Fibroblast of lung (primary cell): ENCODE data around the gene LHX4.

Source experiments
- EZH2 ChIP-seq: IDR thresholded peaks from 2 replicates; pipeline ENCODE4 v1.5.1; 2012; ENCODE audit warnings: low read length, control low read depth, mild to moderate bottlenecking; ENCODE audit errors: missing control alignments
- TF ChIP-seq, protein P1 (sequence below), 2 donors: IDR thresholded peaks in 1 of 2; conservative IDR thresholded peaks in 1 of 2; 1 replicate in 1 of 2; 2 replicates in 1 of 2; pipeline ENCODE4 v1.5.1; 2011 to 2012; ENCODE audit warnings: low read length in 2 of 2, control low read depth in 1 of 2, inconsistent platforms in 1 of 2, low read depth in 1 of 2, mild to moderate bottlenecking in 1 of 2

DNA sequence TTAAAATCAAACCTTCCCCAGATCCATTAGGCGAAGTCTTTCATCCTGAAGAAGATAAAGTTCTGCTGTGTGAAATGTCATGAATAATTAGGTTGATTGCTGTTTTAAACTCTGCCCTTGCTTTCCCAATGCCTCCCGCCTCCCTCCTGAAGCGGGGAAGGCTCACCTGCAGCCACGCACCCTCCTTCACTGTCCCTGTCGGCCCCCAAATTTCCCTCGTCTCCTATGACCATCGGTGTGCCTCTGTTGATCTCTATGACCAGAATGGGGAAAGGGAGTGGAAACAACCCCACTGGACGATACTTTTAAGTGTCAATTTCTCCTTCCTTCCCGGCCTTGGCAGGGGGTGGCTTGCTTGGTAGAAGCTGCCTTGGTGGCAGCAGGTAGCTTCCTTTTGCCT is 35.1 kb downstream of the LHX4 start:
- TF ChIP-seq, protein P1, sequence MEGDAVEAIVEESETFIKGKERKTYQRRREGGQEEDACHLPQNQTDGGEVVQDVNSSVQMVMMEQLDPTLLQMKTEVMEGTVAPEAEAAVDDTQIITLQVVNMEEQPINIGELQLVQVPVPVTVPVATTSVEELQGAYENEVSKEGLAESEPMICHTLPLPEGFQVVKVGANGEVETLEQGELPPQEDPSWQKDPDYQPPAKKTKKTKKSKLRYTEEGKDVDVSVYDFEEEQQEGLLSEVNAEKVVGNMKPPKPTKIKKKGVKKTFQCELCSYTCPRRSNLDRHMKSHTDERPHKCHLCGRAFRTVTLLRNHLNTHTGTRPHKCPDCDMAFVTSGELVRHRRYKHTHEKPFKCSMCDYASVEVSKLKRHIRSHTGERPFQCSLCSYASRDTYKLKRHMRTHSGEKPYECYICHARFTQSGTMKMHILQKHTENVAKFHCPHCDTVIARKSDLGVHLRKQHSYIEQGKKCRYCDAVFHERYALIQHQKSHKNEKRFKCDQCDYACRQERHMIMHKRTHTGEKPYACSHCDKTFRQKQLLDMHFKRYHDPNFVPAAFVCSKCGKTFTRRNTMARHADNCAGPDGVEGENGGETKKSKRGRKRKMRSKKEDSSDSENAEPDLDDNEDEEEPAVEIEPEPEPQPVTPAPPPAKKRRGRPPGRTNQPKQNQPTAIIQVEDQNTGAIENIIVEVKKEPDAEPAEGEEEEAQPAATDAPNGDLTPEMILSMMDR (conservative IDR thresholded peaks at IDR 0.05 in 1 of 2, IDR thresholded peaks at IDR 0.05 in 1 of 2; ENCODE audit: low read depth in 1 of 2, low read length in 2 of 2) = no peak
- no peak for TF ChIP-seq EZH2
